ENCODE results near the gene NDST1. TPM values are rescaled to one million over a fixed set of nuclear protein-coding genes. Genes with fewer than 3 reads are reported as not detected.

The NDST1 gene
- total and polyA plus RNA-seq, 2 of the 8 experiments (the other 6 are each of a cell fraction or from before 2014, with no cell fraction given) = 27.0 to 72.0 TPM

DNA sequence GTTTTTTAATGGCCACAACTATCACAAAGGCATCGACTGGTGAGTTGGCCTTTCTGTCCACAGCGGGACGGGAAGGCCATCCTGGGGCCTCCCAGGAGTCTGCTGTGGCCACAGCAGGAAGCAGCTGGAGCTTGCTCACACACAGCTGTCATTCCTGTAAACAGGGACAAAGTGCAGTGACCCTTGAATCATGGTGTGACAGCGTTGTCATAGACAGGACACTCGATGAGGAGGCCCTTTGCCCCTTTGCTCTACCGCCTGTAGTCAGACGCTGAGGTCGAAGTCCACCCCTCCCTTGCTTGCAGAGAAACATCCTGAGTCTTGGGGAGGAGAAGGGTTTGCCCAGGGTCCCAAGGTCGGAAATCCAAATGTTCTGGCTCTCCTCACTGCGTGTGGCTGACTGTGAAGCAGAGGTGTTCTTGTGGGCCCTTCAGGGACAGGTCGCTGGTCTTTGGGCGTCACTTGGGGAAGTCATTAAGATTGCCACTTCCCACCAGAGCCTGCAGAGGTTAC, 35.1 kb downstream of the NDST1 start:
- Histone ChIP-seq H2AFZ (ENCODE audit: low read length) (no peak overlapping the region), H2AK5ac (ENCODE audit: low read depth, low read length) (no peak overlapping the region), H2BK20ac (ENCODE audit: low read length) (no peak overlapping the region), H3K4ac (replicated peaks; ENCODE audit: insufficient read length, low read depth, low read length) (no peak overlapping the region), H3K4me3 (ENCODE audit: extremely low read depth in 1 of 4, insufficient read depth in 2 of 4, low read depth in 3 of 4, low read length in 4 of 4) (no peak overlapping the region), H3K56ac (replicated peaks; ENCODE audit: insufficient read length, low read depth, low read length) (no peak overlapping the region), H4K8ac (ENCODE audit: extremely low read depth, insufficient read depth, low read length) (peak overlapping the region; percentile 23; the same call in 1 of the 2 replicates), H2BK12ac (ENCODE audit: low read depth, low read length) (no peak overlapping the region), H2BK15ac (ENCODE audit: low read length) (no peak overlapping the region), H3K79me2 (ENCODE audit: control insufficient read depth in 1 of 2, insufficient read depth in 2 of 2, low read length in 2 of 2) (no peaks in the 10 kb centered on the region), H3K9ac (replicated peaks in 1 of 4; ENCODE audit: extremely low read depth in 1 of 4, low read depth in 3 of 4, low read length in 3 of 4) (no peak overlapping the region), H3K4me2 (ENCODE audit: insufficient read depth in 1 of 2, low read depth in 2 of 2, low read length in 2 of 2) (no peak overlapping the region), H3K36me3 (ENCODE audit: control insufficient read depth in 2 of 4, insufficient read depth in 4 of 4, low read length in 3 of 4) (peaks cover 17 to 57% (median 42%) of the 10 kb centered on the region in 4 experiments), H3K4me1 (replicated peaks in 1 of 4; ENCODE audit: control insufficient read depth in 3 of 4, insufficient read depth in 4 of 4, low read length in 3 of 4) (no peaks in the 10 kb centered on the region; a peak in 1 of 7 replicates), H3K9me3 (ENCODE audit: insufficient read depth in 2 of 2, low read depth in 1 of 2, low read length in 1 of 2) (no peaks in the 10 kb centered on the region), H3K79me1 (ENCODE audit: low read depth, low read length) (no peaks in the 10 kb centered on the region), H3K27ac (ENCODE audit: low read depth, low read length) (no peak overlapping the region), H2BK5ac (ENCODE audit: low read depth, low read length) (no peak overlapping the region; the same call in 1 of the 2 replicates), H4K20me1 (replicated peaks in 1 of 2; ENCODE audit: control insufficient read depth in 1 of 2, insufficient read depth in 2 of 2, low read length in 2 of 2) (peaks cover 3 to 8% of the 10 kb centered on the region in 2 experiments), H3K23ac (ENCODE audit: insufficient read length) (no peak overlapping the region), H3K23me2 (ENCODE audit: low read depth, low read length) (no peaks in the 10 kb centered on the region), H3K14ac (ENCODE audit: insufficient read length) (no peak overlapping the region), H4K5ac (ENCODE audit: insufficient read length, low read depth, low read length) (no peak overlapping the region), H3K27me3 (replicated peaks in 1 of 4; ENCODE audit: control insufficient read depth in 3 of 4, extremely low read depth in 1 of 4, insufficient read depth in 3 of 4, low read length in 3 of 4) (no peaks in the 10 kb centered on the region), H2BK120ac (replicated peaks; ENCODE audit: low read depth, low read length) (no peak overlapping the region), H3K18ac (ENCODE audit: extremely low read depth, low read length) (no peak overlapping the region), H4K91ac (replicated peaks; ENCODE audit: insufficient read length, low read length) (no peak overlapping the region)
- TF ChIP-seq SRF (IDR thresholded peaks at IDR 0.05; ENCODE audit: low read depth, low read length) = no peak
- TF ChIP-seq CBX8 (IDR thresholded peaks at IDR 0.05; ENCODE audit: borderline replicate concordance, low read depth, low read length) = no peak
- TF ChIP-seq JUND (IDR thresholded peaks at IDR 0.05; ENCODE audit: low read length) = no peak
- TF ChIP-seq SAP30 (IDR thresholded peaks at IDR 0.05; ENCODE audit: insufficient read depth, insufficient replicate concordance, low read length) = no peak
- TF ChIP-seq YY1 (IDR thresholded peaks at IDR 0.05; ENCODE audit: low read depth, low read length) = no peak
- no peak for TF ChIP-seq ASH2L (IDR thresholded peaks at IDR 0.05; ENCODE audit: low read length)
- TF ChIP-seq, protein P1, sequence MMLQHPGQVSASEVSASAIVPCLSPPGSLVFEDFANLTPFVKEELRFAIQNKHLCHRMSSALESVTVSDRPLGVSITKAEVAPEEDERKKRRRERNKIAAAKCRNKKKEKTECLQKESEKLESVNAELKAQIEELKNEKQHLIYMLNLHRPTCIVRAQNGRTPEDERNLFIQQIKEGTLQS (IDR thresholded peaks at IDR 0.05; ENCODE audit: insufficient read depth, low read depth, low read length) = no peak
- TF ChIP-seq CHD2 (IDR thresholded peaks at IDR 0.05; ENCODE audit: low read length) = no peak
- TF ChIP-seq HDAC2 (IDR thresholded peaks at IDR 0.05; ENCODE audit: borderline replicate concordance in 1 of 2, low read depth in 2 of 2, low read length in 2 of 2) = no peak
- 92% methylated on average over 12 of the region's 12 CpGs; no CpG with 5 or more reads in 1 of the 2 experiments for WGBS, 2 experiments (ENCODE audit: extremely low coverage in 1 of 2, insufficient coverage in 1 of 2, insufficient read length in 1 of 2, insufficient replicate concordance in 2 of 2, low coverage in 1 of 2, low lambda C conversion rate in 2 of 2, missing lambda C conversion rate in 1 of 2)
- POLR2A ChIA-PET (ENCODE audit: partially characterized antibody) = interaction anchor here (0.8 to 2.7 kb wide), 2 partner anchors 60 to 93 kb away, joined by 3 to 15 read pairs; partner anchors contain the start of gene RPS14
- FAIRE-seq (no peak), DNase-seq (ENCODE audit: low read depth in 1 of 2, low spot score in 2 of 2) (no peak)
- CTCF ChIA-PET (ENCODE audit: partially characterized antibody) = interaction anchor here (0.6 to 6.6 kb wide), 16 partner anchors 10 to 96 kb away, joined by 3 to 46 read pairs (median 5); partner anchors contain the start of gene RPS14
